Measurements from ENCODE around the gene CACNB1. TPM values are rescaled to one million over a fixed set of nuclear protein-coding genes. Genes with fewer than 3 reads are reported as not detected.

Gene CACNB1
- total RNA-seq, 1 donor from 2014 or later: 11.8 TPM

- peak; percentile 84 for DNase-seq (ENCODE audit: low spot score)
- intact Hi-C loops (cut with DNase I): loop anchor here (5.0 kb wide), 1 partner anchor 33 kb away; no protein-coding TSS in a partner anchor
Measured at GRCh38 chr17:39209317-39210092, 12.0 kb upstream of the CACNB1 start.

- no peak for DNase-seq (ENCODE audit: low spot score)
- intact Hi-C loops (cut with DNase I): loop anchor here (5.0 kb wide), 1 partner anchor 33 kb away; no protein-coding TSS in a partner anchor
Measured at GRCh38 chr17:39208893-39209292, 11.4 kb upstream of the CACNB1 start.

- intact Hi-C loops (cut with DNase I): loop anchor here (5.0 kb wide), 1 partner anchor 34 kb away; no protein-coding TSS in a partner anchor
Measured at GRCh38 chr17:39208136-39208535, 10.7 kb upstream of the CACNB1 start.

GRCh38 chr17:39205112-39205526, 7.7 kb upstream of the CACNB1 start:
- DNase-seq (ENCODE audit: low spot score): no peak
- intact Hi-C loops (cut with DNase I): loop anchor here (5.0 kb wide), 1 partner anchor 37 kb away; no protein-coding TSS in a partner anchor

More at GRCh38 chr17:39208136-39208535, 10.7 kb upstream of the CACNB1 start:
- DNase-seq (ENCODE audit: low spot score): no peak

- intact Hi-C loops (cut with DNase I): no loop called here
- no peak for DNase-seq (ENCODE audit: low spot score)
Measured at GRCh38 chr17:39204245-39204644, 6.8 kb upstream of the CACNB1 start.

GRCh38 chr17:39200957-39201510, 3.6 kb upstream of the CACNB1 start:
- DNase-seq (ENCODE audit: low spot score): no peak
- intact Hi-C loops (cut with DNase I): no loop called here

- intact Hi-C loops (cut with DNase I): no loop called here
- DNase-seq (ENCODE audit: low spot score): peak; percentile 88
Measured at GRCh38 chr17:39200070-39200879, 2.8 kb upstream of the CACNB1 start, which contains the start of gene RPL19. RPL19 (plus strand) TSS chr17:39200283; CDS start chr17:39200345, 62 bp downstream.

- peak; percentile 95 for DNase-seq (ENCODE audit: low spot score)
- intact Hi-C loops (cut with DNase I): no loop called here
Measured at GRCh38 chr17:39199820-39200069, 2.3 kb upstream of the CACNB1 start.

GRCh38 chr17:39198186-39198566, 707 bp upstream of the CACNB1 start:
- intact Hi-C loops (cut with DNase I): no loop called here
- DNase-seq (ENCODE audit: low spot score): no peak

GRCh38 chr17:39196808-39197291, 619 bp downstream of the CACNB1 start:
- no peak for DNase-seq (ENCODE audit: low spot score)
- intact Hi-C loops (cut with DNase I): no loop called here

GRCh38 chr17:39196241-39196807, 1.1 kb downstream of the CACNB1 start:
- intact Hi-C loops (cut with DNase I): no loop called here
- DNase-seq (ENCODE audit: low spot score): no peak

- no peak for DNase-seq (ENCODE audit: low spot score)
- intact Hi-C loops (cut with DNase I): no loop called here
Measured at GRCh38 chr17:39195568-39196160, 1.8 kb downstream of the CACNB1 start.

GRCh38 chr17:39194985-39195524, 2.4 kb downstream of the CACNB1 start:
- DNase-seq (ENCODE audit: low spot score): no peak
- intact Hi-C loops (cut with DNase I): no loop called here

- DNase-seq (ENCODE audit: low spot score): peak; percentile 84
- intact Hi-C loops (cut with DNase I): no loop called here
Measured at GRCh38 chr17:39194089-39194984, 3.1 kb downstream of the CACNB1 start.

GRCh38 chr17:39193346-39193745, 4.1 kb downstream of the CACNB1 start:
- DNase-seq (ENCODE audit: low spot score): no peak
- intact Hi-C loops (cut with DNase I): no loop called here

- intact Hi-C loops (cut with DNase I): no loop called here
- DNase-seq (ENCODE audit: low spot score): no peak
Measured at GRCh38 chr17:39192901-39193300, 4.6 kb downstream of the CACNB1 start.

GRCh38 chr17:39191750-39192510, 5.5 kb downstream of the CACNB1 start:
- no peak for DNase-seq (ENCODE audit: low spot score)
- intact Hi-C loops (cut with DNase I): no loop called here

Measured in cardiac septum (tissue), 1 donor.